RPMI7951 (cell line): Measurements from ENCODE around the gene KIFBP. TPM values are rescaled to one million over a fixed set of nuclear protein-coding genes. Genes with fewer than 3 reads are reported as not detected.
"Not testable (repeated sequence)": the region's sequence is repeated elsewhere in the genome, so short reads cannot be mapped to it uniquely, and the experiment has no call there.

ENCODE experiments used
- DNase-seq: peaks from one replicate; pipeline ENCODE4 v3.0.0-alpha.2; 2012; ENCODE audit warnings: low read depth
- total RNA-seq: library from RNA; depleted of rRNA; stranded (reverse); fragments of >200 nt; shearing (Covaris generic); gene quantifications from 2 replicates; pipeline ENCODE4 v1.2.3, GENCODE V29; 2014

KIFBP gene
- total RNA-seq, 1 experiment from 2014 or later = 47.0 TPM

DNA sequence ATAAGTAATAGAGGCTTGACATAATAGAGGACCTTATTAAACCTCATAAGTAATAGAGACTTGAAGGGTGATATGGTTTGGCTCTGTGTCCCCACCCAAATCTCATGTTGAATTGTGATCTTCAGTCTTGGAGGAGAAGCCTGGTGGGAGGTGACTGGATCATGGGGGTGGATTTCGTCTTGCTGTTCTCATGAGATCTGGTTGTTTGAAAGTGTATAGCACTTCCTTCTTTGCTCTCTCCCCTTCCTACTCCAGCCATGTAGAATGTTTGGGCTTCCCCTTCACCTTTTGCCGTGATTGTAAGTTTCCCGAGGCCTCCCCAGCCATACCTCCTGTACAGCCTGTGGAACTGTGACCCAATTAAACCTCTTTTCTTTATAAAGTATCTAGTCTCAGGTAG lies 8.6 kb downstream of the KIFBP start:
- no peak for DNase-seq

DNA sequence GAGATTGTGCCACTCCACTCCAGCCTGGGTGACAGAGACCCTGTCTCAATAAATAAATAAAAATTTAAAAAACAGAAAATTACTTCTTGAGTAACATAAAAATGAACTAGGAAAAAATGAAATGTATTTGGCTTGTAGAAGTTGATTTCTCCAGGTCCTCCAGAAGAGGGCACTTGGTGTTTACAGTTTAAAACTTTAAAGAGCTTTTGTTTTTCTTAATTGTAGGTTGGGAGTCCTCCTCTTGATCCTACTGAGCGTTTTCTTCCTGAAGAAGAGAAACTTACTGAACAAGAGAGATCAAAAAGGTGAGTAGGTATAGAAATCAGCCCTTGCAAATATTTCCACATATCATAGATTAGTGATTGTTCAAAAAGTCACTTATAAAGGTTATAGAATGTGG lies 16.2 kb downstream of the KIFBP start:
- peak; percentile 48 for DNase-seq

DNA sequence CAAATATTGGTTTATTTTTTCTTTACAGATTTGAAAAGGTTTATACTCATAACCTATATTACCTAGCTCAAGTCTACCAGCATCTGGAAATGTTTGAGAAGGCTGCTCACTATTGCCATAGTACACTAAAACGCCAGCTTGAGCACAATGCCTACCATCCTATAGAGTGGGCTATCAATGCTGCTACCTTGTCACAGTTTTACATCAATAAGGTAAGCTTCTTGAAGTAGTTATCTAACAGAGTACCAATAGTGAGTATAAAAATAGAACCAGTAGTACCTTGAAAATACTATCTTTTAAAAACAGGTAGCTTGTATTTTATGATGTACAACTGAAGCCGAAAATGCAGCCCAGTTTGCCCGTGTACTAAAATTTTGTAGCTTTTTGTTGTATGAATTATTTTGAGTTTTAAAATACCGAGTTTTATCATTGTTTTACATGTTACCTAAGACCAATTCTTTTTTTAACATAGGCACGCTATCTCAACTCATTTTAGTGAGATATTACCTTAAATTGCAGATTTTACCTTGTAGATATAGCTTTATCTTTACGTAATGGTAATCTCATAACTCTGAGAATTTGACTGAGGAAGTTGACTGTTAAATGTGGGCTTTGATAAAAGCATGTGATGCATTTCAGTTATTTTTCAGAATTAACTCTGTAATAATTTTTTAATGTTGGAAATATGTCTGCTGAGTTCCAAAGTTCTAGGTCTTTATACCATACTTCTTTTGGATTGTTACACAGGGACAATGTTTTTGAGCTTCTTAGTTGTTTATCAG lies 17.3 kb downstream of the KIFBP start:
- no peak for DNase-seq

DNA sequence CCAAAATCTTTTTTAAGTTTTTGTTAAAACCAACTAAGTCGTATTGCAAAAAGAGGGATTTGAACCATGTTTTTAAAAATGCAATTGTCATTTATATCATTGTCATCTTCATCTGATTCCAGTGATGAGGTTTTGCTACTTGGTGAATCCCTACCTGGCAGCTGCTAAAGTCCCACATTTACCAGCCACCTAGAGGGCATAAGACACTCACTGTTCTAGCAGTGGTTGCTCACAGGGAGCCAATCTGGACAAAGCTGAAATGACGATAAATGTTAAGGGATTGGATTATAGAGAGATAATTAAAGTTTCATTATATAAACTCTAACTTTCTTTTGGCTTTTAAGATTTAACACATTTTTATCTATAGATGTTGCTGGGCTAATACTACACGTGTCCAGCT lies 18.7 kb downstream of the KIFBP start:
- DNase-seq = no peak

DNA sequence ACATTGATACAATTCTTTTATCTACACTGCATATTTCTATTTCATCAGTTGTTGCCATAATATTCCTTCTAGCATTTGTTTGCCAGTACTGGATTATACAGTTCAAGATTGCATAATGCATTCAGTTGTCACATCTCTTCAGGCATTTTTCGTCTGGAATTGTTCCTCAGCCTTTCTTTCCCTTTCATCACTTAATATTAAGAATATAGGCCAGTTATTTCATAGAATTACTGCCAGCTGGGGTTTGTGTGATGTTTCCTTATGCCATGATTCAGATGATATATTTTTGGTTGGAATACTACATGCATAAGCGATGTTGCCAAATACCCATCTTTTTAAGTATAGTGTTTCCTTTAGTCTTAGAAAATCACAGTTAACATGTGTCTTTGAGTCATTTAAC lies 20.8 kb downstream of the KIFBP start:
- DNase-seq = no peak

DNA sequence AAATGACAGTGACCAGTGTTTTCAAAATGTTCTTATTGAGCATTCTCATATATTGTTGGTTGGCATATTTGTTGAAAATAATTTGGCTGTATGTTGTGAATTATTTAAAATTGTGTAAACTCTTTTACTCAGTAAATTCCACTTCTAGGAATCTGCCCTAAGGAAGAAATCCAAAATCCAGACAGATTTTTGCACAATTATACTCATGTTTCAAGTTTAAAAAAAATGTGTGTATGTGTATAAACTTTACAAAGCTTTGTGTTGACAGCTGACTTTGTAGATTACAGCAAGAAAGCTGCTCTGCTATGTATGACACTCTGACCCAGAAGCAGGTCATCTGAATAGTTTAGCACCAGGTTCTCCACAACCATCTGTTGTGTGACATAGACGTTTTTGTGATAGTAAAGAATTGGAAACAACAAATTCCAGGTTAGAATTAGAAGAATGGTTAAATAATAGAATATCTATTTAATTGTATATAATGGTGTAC lies 21.6 kb downstream of the KIFBP start:
- DNase-seq = no peak

DNA sequence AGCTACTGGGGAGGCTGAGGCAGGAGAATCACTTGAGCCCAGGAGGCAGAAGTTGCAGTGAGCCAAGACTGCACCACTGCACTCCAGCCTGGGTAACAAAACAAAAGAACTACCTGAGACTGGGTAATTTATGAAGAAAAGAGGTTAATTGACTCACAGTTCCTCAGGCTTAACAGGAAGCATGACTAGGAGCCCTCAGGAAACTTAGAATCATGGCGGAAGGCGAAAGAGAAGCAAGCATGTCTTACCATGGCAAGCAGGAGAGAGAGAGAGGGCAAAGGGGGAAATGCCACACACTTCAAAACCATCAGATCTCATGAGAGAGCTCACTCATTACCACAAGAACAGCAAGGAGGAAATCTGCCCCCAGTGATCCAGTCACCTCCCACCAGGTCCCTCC lies 24.2 kb downstream of the KIFBP start:
- DNase-seq = not testable (repeated sequence)

DNA sequence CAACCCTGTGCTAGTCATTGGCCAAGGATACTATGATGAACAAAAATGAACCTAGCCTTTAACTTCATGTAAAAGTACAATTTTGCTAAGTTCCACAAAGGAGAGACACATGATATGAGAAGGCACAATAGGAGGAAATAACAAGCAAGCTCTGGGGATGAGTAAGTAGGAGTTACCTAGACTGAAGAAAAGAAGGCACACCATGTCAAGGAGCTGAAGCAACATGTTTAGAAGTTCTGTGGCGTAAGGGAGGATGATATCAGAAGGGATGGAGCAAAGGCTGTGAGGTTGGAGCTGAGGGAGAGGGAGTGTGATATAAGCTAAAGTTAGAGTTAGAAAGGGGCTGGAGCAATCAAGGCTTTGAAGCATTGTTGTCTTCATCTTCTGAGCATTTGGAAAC lies 25.6 kb downstream of the KIFBP start:
- no peak for DNase-seq

DNA sequence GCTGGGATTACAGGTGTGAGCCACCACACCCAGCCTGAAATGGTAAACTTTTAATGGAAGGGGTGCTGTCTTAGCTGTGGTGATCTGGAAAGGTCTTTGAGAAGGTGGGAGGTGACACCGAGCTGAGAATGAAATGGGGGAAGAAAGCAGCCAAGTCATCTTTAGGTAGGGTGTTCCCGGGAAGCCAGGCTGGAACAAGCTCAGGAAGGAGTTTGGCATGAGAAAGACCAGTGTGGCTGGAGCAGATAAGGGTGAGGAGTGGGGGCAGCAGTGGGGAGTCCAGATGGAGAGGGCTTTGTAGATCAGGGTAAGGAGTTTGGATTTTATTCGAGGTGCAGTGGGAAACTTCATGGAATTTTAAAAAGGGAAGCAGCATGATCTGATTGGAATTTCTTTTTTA lies 30.0 kb downstream of the KIFBP start:
- DNase-seq = no peak

DNA sequence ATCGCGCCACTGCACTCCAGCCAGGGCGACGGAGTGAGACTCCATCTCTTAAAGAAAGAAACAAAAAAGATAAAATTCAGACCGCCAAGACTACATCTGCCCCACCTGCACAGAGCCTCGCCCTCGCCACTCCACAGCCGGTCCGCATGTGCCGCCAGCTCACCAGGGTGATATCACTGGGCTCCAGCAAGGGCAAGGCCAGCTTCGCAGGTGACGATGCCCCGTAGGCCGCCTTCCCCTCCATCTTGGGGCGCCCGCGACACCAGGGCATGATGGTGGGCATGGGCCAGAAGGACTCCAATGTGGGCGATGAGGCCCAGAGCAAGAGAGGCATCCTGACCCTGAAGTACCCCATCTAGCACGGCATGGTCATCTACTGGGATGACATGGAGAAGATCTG lies 34.0 kb downstream of the KIFBP start:
- DNase-seq = no peak

DNA sequence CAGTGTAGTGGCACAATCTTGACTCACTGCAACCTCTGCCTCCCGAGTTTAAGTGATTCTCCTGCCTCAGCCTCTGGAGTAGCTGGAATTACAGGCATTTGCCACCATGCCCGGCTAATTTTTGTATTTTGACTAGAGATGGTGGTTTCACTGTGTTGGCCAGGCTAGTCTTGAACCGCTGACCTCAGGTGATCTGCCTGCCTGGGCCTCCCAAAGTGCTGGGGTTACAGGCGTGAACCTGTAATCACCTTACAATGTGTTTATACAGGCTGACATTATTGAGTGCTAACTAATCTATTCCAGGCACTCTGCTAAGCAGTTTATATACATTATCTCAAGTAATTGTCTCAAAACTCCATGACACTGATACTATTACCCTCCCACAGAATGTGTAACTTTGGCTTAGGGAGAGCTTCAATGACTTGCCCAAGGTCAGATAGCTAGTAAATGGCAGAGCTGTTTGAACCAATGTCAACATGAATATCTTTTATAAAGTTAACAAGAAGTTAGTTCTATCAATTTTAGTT lies 36.8 kb downstream of the KIFBP start:
- no peak for DNase-seq

DNA sequence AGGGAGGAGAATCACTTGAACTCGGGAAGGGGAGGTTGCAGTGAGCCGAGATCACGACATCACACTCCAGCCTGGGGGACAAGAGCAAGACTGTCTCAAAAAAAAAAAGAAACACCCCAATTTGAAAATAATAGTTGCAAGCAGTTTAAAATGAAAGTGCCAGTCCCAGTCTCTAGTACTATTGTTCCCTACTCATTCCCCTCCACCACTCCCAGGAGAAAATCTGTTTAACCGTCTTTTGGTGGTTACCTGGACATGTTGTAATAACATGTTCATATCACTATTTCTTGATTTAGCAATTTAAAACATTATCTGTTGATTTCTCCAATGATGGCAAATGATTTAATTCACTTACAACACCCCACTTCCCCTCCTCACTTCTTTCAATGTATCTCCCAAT lies 44.7 kb downstream of the KIFBP start:
- DNase-seq = no peak

DNA sequence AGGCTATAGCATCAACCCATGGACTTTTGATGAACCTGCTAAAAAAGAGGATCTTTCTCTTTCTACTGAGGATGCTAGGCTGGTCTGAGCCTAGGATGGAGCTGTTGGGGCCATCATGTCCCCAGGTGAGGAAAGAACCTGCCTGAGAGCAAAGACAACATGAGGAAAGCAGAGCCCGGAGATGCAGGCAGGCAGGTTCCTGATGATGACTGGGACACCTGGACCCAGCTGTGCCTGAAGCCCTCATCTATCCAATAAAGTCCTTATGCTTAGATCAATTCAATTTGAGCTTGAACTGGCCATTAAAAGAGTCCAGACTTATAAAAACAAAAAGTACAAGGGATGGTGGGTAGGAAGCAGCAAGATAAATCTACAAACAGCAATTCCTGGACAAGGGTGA lies 48.9 kb downstream of the KIFBP start:
- DNase-seq = no peak

DNA sequence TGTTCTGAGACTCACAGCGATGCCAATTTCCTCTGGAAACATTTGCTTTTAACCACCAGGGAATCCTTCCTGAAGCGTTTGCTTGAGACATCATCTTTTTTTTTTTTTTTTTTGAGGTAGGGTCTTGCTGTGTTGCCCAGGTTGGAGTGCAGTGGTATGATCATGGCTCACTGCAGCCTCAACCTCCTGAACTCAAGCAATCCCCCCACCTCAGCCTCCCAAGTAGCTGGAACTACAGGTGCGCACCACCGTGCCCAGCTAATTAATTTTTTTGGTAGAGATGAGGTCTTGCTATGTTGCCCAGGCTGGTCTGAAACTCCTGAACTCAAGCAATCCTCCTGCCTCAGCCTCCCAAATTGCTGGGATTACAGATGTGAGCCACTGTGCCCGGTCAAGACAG lies 52.3 kb downstream of the KIFBP start:
- not testable (repeated sequence) for DNase-seq

DNA sequence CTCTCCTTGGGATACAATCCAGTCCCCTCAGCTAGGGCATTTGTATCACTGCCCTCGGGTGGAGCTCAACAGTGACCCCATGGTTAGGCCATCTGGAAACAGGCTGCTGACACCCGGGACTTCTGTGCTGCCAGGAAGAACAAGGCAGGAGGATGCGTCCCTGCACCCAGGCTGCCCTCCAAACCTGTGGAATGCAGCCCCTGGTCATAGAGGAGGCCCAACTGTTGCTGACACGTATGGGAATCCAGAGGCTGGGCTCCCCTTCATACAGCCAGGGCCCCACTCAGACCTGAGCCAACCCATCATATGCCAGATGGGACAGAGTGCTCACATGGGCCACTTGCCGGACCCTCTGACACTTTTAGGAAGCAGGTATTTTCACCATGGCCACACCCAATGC lies 53.8 kb downstream of the KIFBP start:
- no peak for DNase-seq

DNA sequence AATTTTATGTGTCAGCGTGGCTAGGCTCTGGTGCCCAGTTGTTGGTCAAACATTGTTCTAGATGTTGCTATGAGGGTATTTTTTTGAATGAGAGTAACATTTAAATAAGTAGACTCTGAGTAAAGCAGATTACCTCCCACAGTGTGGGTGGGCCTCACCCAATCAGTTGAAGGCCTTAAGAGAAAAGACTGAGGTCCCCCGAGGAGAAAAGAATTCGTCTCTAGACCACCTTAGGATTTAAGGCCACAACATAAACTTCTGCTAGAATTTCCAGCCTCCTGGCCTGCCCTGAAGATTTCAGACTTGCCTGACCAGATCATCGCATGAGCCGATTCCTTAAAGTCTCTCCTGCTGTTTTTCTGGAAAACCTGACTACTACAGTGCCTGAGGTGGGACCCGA lies 54.2 kb downstream of the KIFBP start:
- no peak for DNase-seq

DNA sequence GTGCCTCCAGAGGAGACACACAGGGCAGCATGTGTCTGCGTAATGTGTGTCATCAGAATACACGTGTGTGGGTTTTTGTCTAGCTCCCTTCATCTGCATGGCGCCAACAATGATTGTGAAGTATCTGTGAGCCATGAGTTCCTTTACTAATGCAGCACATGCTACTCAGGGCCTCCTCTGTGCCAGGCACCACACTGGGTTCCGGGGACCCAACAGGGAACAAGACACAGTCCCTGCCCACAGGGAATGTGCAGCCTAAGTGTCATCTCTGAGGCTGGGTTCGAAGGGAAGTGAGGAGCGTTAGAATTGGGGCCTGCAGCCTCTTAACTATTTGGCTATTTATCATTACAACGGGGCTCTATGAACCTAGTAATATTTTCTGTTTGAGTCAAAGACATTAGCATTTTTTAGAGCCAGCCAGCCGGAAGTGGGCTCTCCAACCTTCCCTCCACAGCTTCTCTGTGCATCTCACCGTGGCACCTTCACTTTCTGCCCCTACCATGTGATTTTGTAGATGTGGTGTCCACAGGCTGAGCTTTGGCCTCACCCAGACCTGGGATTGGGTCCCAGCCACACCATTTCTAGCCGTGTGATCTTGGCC lies 55.4 kb downstream of the KIFBP start:
- no peak for DNase-seq

DNA sequence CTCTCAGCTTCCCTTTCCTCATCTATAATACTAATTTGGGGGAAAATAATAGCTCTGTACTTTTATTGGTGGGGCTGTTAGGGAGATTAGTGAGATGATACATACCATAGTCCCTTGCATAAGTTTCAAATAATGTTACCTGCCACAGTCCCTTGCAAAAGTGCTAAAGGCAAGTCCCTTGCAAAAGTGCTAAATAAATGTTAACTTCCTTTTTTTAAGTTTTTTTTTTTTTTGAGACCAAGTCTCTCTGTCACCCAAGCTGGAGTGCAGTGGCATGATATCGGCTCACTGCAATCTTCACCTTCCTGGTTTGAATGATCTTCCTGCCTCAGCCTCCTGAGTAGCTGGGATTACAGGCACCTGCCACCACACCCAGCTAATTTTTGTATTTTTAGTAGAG lies 55.9 kb downstream of the KIFBP start:
- no peak for DNase-seq

DNA sequence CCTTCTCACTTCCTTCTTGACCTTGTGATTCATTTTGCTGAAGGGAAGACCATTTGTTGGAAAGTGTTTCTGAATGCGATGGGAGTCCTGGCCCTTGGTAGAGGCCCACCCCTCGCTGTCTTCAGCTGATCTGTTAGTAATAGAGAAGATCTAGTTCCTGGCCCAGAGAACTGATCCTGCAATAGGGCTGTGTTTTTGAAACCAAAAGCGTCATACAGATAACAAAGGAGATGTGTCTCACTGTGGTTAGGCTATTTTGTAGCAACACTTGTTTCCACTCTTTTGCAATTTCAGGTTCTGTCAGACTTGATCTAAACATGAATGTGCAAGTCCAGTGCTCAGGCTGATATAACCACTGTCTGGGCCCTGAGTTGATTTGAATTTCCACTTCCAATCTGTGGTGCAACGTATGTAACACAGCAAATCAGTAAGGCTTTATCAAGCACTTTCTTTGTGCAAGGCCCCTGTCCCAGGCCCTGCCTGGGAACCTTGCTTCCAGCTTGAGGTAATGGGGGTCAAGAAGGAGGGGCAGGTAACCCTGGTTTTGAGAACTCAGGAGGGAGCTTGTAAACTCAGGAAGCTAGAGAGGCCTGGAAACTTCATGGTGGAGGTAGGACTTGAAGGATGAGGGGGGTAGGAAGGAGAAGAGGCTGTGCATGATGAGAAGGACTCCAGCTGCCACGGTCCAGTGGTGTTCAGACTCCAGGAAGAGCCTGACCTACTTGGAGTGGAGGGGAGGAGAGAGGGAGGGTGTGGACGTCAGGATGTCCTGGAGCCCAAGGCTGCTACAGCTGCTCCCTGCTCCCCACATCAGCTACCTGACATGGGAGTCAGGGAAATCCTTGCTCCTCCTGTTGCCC lies 57.1 kb downstream of the KIFBP start:
- no peak for DNase-seq

DNA sequence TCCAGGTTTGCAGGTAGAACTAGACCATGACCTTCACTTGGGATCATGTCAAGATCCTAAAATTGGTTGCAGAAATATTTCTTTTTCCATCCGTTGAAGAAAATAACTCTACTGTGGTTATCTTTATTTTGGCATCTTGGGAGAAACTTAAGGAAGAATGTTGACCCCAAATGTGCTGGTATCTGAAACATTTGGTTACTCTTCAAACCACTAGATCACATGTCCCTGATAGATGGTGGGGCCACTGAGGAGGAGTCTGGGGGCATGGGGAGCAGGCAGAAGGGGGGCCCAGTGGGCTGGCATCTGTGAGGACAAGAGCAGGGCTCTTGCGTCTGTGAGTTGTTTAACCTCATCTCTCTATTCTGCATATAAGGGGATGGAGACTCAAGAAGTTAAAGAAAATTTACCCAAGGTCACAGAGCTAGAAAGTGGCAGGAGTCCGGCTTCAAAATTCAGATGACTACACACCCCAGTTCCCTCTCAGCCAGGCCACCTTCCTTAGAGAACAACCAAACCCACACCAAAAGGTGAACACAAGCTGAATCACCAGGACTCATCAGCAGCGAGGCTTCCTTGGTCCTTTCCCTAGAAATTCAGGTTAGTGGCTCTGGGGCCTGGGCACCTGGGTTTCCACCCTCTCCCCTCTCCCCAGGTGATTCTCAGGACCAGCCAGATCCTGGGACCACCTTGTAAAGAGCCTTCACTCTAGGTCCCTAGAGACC lies 58.7 kb downstream of the KIFBP start:
- DNase-seq = no peak

DNA sequence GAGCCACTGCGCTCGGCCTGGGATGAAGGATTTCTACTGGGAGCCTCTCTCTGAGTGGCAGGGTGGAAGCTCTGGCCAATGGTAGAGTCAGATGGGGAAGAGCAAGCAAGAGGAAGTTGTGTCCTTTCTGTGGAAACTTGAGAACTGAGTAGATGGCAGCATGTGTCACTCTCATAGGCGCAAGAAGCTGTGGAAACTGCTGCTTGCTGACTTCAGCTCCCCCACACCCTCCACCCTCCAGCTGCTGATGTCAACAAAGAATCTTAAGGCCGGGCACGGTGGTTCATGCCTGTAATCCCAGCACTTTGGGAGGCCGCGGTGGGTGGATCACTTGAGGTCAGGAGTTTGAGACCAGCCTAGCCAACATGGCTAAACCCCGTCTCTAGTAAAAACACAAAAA lies 59.5 kb downstream of the KIFBP start:
- DNase-seq = no peak

DNA sequence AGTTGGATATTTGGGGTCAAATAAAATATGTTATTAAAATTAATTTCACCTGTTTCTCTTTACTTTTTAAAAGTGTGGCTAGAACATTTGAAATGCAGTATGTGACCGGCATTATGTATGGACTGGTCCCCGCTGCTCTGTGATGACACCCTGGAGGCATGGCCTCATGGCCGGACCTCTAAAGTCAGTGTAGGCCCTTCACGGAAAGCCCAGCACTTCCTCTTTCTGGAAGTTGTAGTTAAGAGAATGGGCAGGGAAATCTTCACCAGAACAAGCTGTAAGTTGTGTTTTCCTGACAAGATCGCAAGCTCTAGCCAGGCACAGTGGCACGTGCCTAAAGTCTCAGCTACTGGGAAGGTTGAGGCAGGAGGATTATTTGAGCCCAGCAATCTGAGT lies 61.0 kb downstream of the KIFBP start:
- DNase-seq = no peak
